Osteoblast (primary cell): ENCODE results near the gene SH3D21. TPM values are rescaled to one million over a fixed set of nuclear protein-coding genes. Genes with fewer than 3 reads are reported as not detected.
A peak's percentile ranks its signal among the peaks of the same experiment; 100 is the strongest.

ENCODE experiments used
- DNase-seq: peaks from one replicate; pipeline ENCODE4 v3.0.0; 2011; ENCODE audit warnings: low spot score, mixed read lengths; ENCODE audit not compliant: insufficient read length; ENCODE audit errors: missing footprints
- H2AFZ ChIP-seq: 2 replicates; pipeline ENCODE4 v1.6.0; 2011; ENCODE audit warnings: mild to moderate bottlenecking, low read length
- H3K27ac ChIP-seq: 2 replicates; pipeline ENCODE4 v1.5.1; 2011; ENCODE audit warnings: mild to moderate bottlenecking, low read depth, low read length, moderate library complexity
- H3K27me3 ChIP-seq: 2 replicates; pipeline ENCODE4 v1.6.0; 2012; ENCODE audit warnings: mild to moderate bottlenecking, control low read depth, inconsistent platforms, low read length, moderate library complexity; ENCODE audit not compliant: insufficient read depth
- H3K36me3 ChIP-seq: 2 replicates; pipeline ENCODE4 v1.5.1; 2011; ENCODE audit warnings: mild to moderate bottlenecking, low read length, control low read depth, moderate library complexity; ENCODE audit not compliant: insufficient read depth
- H3K4me1 ChIP-seq: 2 replicates; pipeline ENCODE4 v1.5.1; 2011; ENCODE audit warnings: mild to moderate bottlenecking, low read length, control low read depth, moderate library complexity; ENCODE audit not compliant: insufficient read depth
- H3K4me2 ChIP-seq: 2 replicates; pipeline ENCODE4 v1.6.0; 2011; ENCODE audit warnings: mild to moderate bottlenecking, low read length; ENCODE audit not compliant: insufficient read depth
- H3K4me3 ChIP-seq: fragments of 200-600 bp; sonication (generic); 3 replicates; pipeline ENCODE4 v1.5.1; 2012; ENCODE audit warnings: mild to moderate bottlenecking, low read length, inconsistent platforms; ENCODE audit not compliant: insufficient read depth
- H3K79me2 ChIP-seq: 2 replicates; pipeline ENCODE4 v1.6.0; 2012; ENCODE audit warnings: mild to moderate bottlenecking, low read length, control low read depth, inconsistent platforms; ENCODE audit not compliant: insufficient read depth
- H3K9me3 ChIP-seq: 2 replicates; pipeline ENCODE4 v1.5.1; 2011; ENCODE audit warnings: low read depth, low read length, control low read depth
- H4K20me1 ChIP-seq: 2 replicates; pipeline ENCODE4 v1.6.0; 2012; ENCODE audit warnings: mild to moderate bottlenecking, low read length, control low read depth; ENCODE audit not compliant: insufficient read depth
- total RNA-seq: library from RNA; depleted of rRNA; stranded (reverse); fragments of >200 nt; gene quantifications from 2 replicates; pipeline ENCODE4 v1.2.3, GENCODE V29; 2012
- TF ChIP-seq, protein P1 (sequence below): IDR thresholded peaks from 2 replicates; pipeline ENCODE4 v1.5.1; 2011; ENCODE audit warnings: mild to moderate bottlenecking, low read depth, low read length, moderate library complexity; ENCODE audit errors: extremely low read depth

The SH3D21 gene
- total RNA-seq, 1 donor: 2.2 TPM

DNA sequence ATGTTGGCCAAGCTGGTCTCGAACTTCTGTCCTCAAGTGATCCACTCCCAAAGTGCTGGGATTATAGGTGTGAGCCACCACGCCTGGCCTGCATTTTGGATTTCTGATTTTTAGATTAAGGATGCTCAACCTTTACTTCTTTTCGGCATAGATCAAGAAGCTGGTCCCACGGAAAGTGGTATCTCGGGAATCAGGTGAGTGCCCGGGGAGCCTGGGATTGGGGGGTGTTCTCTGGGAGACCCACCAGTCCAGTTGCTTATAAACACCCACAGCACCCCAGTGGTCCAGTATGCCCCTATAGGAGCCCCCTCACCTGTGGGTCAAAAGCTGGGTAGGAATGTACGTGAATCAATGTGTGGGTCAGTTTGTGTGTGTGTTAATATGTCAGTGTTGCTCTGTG lies 3.2 kb downstream of the SH3D21 start:
- Histone ChIP-seq H3K27me3 (no peaks in the 10 kb centered on the region), H3K4me3 (no peak overlapping the region), H3K4me2 (no peak overlapping the region), H3K27ac (no peak overlapping the region), H3K36me3 (peaks cover 10% of the 10 kb centered on the region), H3K4me1 (peaks cover 8% of the 10 kb centered on the region), H2AFZ (no peak overlapping the region), H3K9me3 (no peaks in the 10 kb centered on the region), H4K20me1 (no peaks in the 10 kb centered on the region), H3K79me2 (no peaks in the 10 kb centered on the region)
- TF ChIP-seq, protein P1, sequence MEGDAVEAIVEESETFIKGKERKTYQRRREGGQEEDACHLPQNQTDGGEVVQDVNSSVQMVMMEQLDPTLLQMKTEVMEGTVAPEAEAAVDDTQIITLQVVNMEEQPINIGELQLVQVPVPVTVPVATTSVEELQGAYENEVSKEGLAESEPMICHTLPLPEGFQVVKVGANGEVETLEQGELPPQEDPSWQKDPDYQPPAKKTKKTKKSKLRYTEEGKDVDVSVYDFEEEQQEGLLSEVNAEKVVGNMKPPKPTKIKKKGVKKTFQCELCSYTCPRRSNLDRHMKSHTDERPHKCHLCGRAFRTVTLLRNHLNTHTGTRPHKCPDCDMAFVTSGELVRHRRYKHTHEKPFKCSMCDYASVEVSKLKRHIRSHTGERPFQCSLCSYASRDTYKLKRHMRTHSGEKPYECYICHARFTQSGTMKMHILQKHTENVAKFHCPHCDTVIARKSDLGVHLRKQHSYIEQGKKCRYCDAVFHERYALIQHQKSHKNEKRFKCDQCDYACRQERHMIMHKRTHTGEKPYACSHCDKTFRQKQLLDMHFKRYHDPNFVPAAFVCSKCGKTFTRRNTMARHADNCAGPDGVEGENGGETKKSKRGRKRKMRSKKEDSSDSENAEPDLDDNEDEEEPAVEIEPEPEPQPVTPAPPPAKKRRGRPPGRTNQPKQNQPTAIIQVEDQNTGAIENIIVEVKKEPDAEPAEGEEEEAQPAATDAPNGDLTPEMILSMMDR: no peak
- DNase-seq: no peak

DNA sequence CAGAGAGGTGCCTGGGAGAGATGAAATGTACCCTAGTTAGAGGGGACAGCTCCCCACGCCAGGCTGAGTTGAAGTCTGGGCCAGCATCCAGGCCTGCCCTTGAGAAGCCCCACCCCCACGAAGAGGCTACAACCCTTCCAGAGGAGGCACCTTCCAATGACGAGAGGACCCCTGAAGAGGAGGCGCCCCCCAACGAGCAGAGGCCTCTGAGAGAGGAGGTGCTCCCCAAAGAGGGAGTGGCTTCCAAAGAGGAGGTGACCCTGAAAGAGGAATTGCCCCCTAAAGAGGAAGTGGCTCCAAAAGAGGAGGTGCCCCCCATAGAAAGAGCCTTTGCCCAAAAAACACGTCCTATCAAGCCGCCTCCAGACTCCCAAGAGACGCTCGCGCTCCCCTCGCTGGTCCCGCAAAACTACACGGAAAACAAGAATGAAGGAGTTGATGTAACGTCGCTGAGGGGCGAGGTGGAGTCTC lies 14.2 kb downstream of the SH3D21 start:
- peaks cover 10% of the 10 kb centered on the region for H3K79me2 ChIP-seq
- H3K36me3 ChIP-seq: peaks cover 12% of the 10 kb centered on the region
- TF ChIP-seq, protein P1: no peak
- no peak overlapping the region for H2AFZ ChIP-seq
- H3K4me1 ChIP-seq: peaks cover 16% of the 10 kb centered on the region
- H3K4me3 ChIP-seq: no peak overlapping the region
- DNase-seq: no peak
- no peaks in the 10 kb centered on the region for H3K9me3 ChIP-seq
- no peaks in the 10 kb centered on the region for H3K27me3 ChIP-seq
- H3K27ac ChIP-seq: no peak overlapping the region
- peaks cover 8% of the 10 kb centered on the region for H4K20me1 ChIP-seq
- H3K4me2 ChIP-seq: no peak overlapping the region

DNA sequence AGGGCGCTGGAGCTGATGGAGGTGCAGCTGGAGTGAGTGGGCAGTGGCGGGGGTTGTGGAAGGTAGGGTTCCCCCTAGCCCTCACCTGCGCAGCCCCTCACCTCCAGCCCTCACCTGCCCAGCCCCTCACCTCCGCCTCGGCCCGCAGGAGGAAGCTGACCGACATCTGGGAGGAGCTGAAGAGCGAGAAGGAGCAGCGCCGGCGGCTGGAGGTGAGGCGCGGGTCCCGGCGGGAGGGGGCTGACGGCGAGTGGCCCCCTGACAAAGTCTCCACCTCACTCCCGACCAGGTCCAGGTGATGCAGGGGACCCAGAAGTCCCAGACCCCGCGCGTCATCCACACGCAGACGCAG lies 14.6 kb downstream of the SH3D21 start:
- H3K4me3 ChIP-seq: no peak overlapping the region
- no peaks in the 10 kb centered on the region for H3K9me3 ChIP-seq
- H2AFZ ChIP-seq: no peak overlapping the region
- no peak for DNase-seq
- H3K27me3 ChIP-seq: no peaks in the 10 kb centered on the region
- H3K4me2 ChIP-seq: peak overlapping the region; percentile 16
- TF ChIP-seq, protein P1: no peak
- peaks cover 12% of the 10 kb centered on the region for H3K36me3 ChIP-seq
- peaks cover 16% of the 10 kb centered on the region for H3K4me1 ChIP-seq
- no peak overlapping the region for H3K27ac ChIP-seq
- H3K79me2 ChIP-seq: peaks cover 10% of the 10 kb centered on the region
- H4K20me1 ChIP-seq: peaks cover 8% of the 10 kb centered on the region

DNA sequence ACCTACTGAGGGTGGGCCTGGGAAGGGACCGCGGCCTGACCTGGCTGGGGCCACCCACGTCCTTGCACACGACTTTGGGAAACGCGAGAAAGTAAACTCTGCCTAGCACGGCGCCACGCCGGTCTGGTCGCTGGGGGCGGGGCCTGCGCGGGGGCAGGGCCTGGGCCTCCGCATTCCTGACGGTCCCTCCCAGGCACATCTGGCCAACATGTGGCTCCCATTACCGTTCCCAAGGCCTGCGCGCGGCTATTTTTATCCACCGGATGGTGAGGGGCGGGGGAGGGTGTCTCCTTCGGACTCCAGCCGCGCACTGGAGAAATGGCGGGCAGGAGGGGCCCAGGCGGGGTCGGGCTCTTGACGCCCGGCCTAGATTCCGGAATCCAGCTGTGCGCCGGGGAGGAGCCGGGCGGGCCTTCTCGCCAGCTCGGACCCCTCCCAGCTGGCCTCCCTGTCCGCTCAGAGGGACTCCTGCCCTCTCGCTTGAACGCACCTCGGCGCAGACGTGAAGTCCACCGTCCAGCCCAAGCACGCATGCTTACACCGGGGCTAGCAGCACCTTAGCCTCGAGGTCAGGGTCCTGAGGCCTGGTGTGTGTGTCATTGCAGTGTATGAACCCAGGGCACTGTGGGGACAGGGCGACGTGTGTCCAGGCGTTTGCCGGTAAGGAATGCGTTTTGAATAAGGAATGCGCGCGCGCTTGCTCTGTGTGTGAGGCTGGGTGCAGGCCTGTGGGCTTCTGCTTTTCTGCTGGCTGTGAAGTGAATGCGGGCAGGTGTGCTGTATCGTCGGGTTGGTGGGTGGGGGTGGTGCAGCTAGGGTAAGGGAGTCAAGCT lies 15.2 kb downstream of the SH3D21 start:
- peak; percentile 96 for DNase-seq
- H3K4me2 ChIP-seq: peak overlapping the region; percentile 71
- no peak overlapping the region for H2AFZ ChIP-seq
- peaks cover 16% of the 10 kb centered on the region for H3K4me1 ChIP-seq
- no peaks in the 10 kb centered on the region for H3K27me3 ChIP-seq
- H3K9me3 ChIP-seq: no peaks in the 10 kb centered on the region
- H4K20me1 ChIP-seq: peaks cover 8% of the 10 kb centered on the region
- peak overlapping the region; percentile 30 for H3K4me3 ChIP-seq
- TF ChIP-seq, protein P1: no peak
- peaks cover 12% of the 10 kb centered on the region for H3K36me3 ChIP-seq
- H3K27ac ChIP-seq: no peak overlapping the region
- peaks cover 10% of the 10 kb centered on the region for H3K79me2 ChIP-seq
